ENCODE measurements around the gene FZR1. TPM values are rescaled to one million over a fixed set of nuclear protein-coding genes. Genes with fewer than 3 reads are reported as not detected.

FZR1 gene
- total RNA-seq, 2 experiments from 2014 or later = 39.9 to 40.9 TPM

GRCh38 chr19:3549816-3550215 is 43.7 kb downstream of the FZR1 start:
- DNase-seq = no peak
- Mint-ChIP-seq H3K36me3 (ENCODE audit: low read depth) (peaks cover 18% of the 10 kb centered on the region), H3K4me1 (ENCODE audit: low read depth) (peaks cover 32% of the 10 kb centered on the region), H3K4me3 (no peak overlapping the region), H3K27me3 (no peaks in the 10 kb centered on the region), H3K27ac (no peak overlapping the region), H3K9me3 (no peaks in the 10 kb centered on the region)
- no peak for ATAC-seq
- ChIA-PET CTCF (interaction anchor here (0.9 kb wide), 1 partner anchor 77 kb away, joined by 3 read pairs; no protein-coding TSS in a partner anchor), POLR2A (no interaction called here)
- no peak for TF ChIP-seq CTCF (IDR thresholded peaks at IDR 0.05)
- intact Hi-C loops (cut with micrococcal nuclease) = no loop called here

- Mint-ChIP-seq H3K4me3 (no peak overlapping the region), H3K4me1 (ENCODE audit: low read depth) (peaks cover 31% of the 10 kb centered on the region), H3K27me3 (no peaks in the 10 kb centered on the region), H3K9me3 (no peaks in the 10 kb centered on the region), H3K36me3 (ENCODE audit: low read depth) (peaks cover 13% of the 10 kb centered on the region), H3K27ac (no peak overlapping the region)
- no peak for TF ChIP-seq CTCF (IDR thresholded peaks at IDR 0.05)
- intact Hi-C loops (cut with micrococcal nuclease) = no loop called here
- no peak for DNase-seq
- CTCF ChIA-PET = interaction anchor here (0.9 to 1.1 kb wide), 2 partner anchors 9 to 78 kb away, joined by 3 read pairs; no protein-coding TSS in a partner anchor
- POLR2A ChIA-PET = no interaction called here
- no peak for ATAC-seq
These were observed 45.1 kb downstream of the FZR1 start for GRCh38 chr19:3550947-3551791.

- Mint-ChIP-seq H3K27ac (peak overlapping the region; percentile 63), H3K4me3 (no peak overlapping the region), H3K4me1 (ENCODE audit: low read depth) (peaks cover 32% of the 10 kb centered on the region), H3K9me3 (no peaks in the 10 kb centered on the region), H3K36me3 (ENCODE audit: low read depth) (peaks cover 14% of the 10 kb centered on the region), H3K27me3 (no peaks in the 10 kb centered on the region)
- no peak for TF ChIP-seq CTCF (IDR thresholded peaks at IDR 0.05)
- intact Hi-C loops (cut with micrococcal nuclease) = no loop called here
- no peak for ATAC-seq
- no peak for DNase-seq
- POLR2A ChIA-PET = no interaction called here
- CTCF ChIA-PET = no interaction called here
These were observed 45.6 kb downstream of the FZR1 start for GRCh38 chr19:3551792-3552095.

- Mint-ChIP-seq H3K27me3 (no peaks in the 10 kb centered on the region), H3K27ac (peak overlapping the region; percentile 93), H3K9me3 (no peaks in the 10 kb centered on the region), H3K4me1 (ENCODE audit: low read depth) (peaks cover 36% of the 10 kb centered on the region), H3K36me3 (ENCODE audit: low read depth) (peaks cover 15% of the 10 kb centered on the region), H3K4me3 (peak overlapping the region; percentile 92)
- TF ChIP-seq CTCF (IDR thresholded peaks at IDR 0.05) = no peak
- ChIA-PET POLR2A (interaction anchor here (0.8 to 1.8 kb wide), 5 partner anchors 12 to 73 kb away, joined by 3 to 6 read pairs (median 3); partner anchors contain the start of genes GIPC3 and TEKTIP1), CTCF (interaction anchor here (0.6 to 5.6 kb wide), 3 partner anchors 8 to 68 kb away, joined by 3 to 56 read pairs (median 3); no protein-coding TSS in a partner anchor)
- intact Hi-C loops (cut with micrococcal nuclease) = no loop called here
- peak; percentile 48 for DNase-seq
- no peak for ATAC-seq
These were observed 48.4 kb downstream of the FZR1 start for GRCh38 chr19:3554254-3555083.
